Natural killer cell (primary cell): ENCODE data around the gene ITPRID2. TPM values are rescaled to one million over a fixed set of nuclear protein-coding genes. Genes with fewer than 3 reads are reported as not detected.

ENCODE experiments used
- ATAC-seq, 3 donors: fragments of 150-1000 bp in 2 of 3; fragments of 200-7000 bp in 1 of 3; cut with Tn5 transposase; 1 replicate in 1 of 3; 2 replicates in 2 of 3; pipeline ENCODE4 v1.10.0; 2021; ENCODE audit warnings: mild to moderate bottlenecking in 2 of 3, moderate library complexity in 2 of 3
- DNase-seq, 2 donors: peaks; one replicate each; pipeline versions ENCODE4 v3.0.0 to v3.0.0-alpha.2; 2013 to 2021; ENCODE audit warnings: mixed read lengths in 1 of 2
- H3K27ac ChIP-seq: one replicate; pipeline ENCODE4 v1.5.1; 2013; ENCODE audit warnings: mild to moderate bottlenecking, low read length
- H3K27me3 ChIP-seq: one replicate; pipeline ENCODE4 v1.6.1; 2013; ENCODE audit warnings: low read length; ENCODE audit not compliant: control insufficient read depth, insufficient read depth
- H3K36me3 ChIP-seq: one replicate; pipeline ENCODE4 v1.6.1; 2013; ENCODE audit warnings: low read length; ENCODE audit not compliant: control insufficient read depth, insufficient read depth
- H3K4me1 ChIP-seq: one replicate; pipeline ENCODE4 v1.6.1; 2013; ENCODE audit warnings: low read length; ENCODE audit not compliant: control insufficient read depth, insufficient read depth
- H3K4me3 ChIP-seq: one replicate; pipeline ENCODE4 v1.5.1; 2013; ENCODE audit warnings: low read length
- H3K9me3 ChIP-seq: one replicate; pipeline ENCODE4 v1.6.1; 2013; ENCODE audit warnings: low read length; ENCODE audit not compliant: control insufficient read depth, insufficient read depth
- H3K27ac Mint-ChIP-seq, 2 donors: one replicate each; pipeline ENCODE4 v1.8.0; 2022; ENCODE audit warnings: mild to moderate bottlenecking in 2 of 2, mixed read lengths in 2 of 2, moderate library complexity in 1 of 2
- H3K27me3 Mint-ChIP-seq, 2 donors: one replicate each; pipeline ENCODE4 v1.8.0; 2022; ENCODE audit warnings: low read depth in 2 of 2, mixed read lengths in 2 of 2
- H3K36me3 Mint-ChIP-seq: one replicate; pipeline ENCODE4 v1.8.0; 2022; ENCODE audit warnings: mixed read lengths
- H3K4me1 Mint-ChIP-seq, 2 donors: one replicate each; pipeline ENCODE4 v1.8.0; 2022; ENCODE audit warnings: mixed read lengths in 2 of 2
- H3K4me3 Mint-ChIP-seq: one replicate; pipeline ENCODE4 v1.8.0; 2022; ENCODE audit warnings: mild to moderate bottlenecking, moderate library complexity, mixed read lengths
- H3K9me3 Mint-ChIP-seq, 2 donors: one replicate each; pipeline ENCODE4 v1.8.0; 2022; ENCODE audit warnings: mixed read lengths in 2 of 2
- WGBS: methylation state at CpG from one replicate; pipeline ENCODE4 v1.1.7; 2013; ENCODE audit warnings: missing lambda C conversion rate; ENCODE audit not compliant: insufficient coverage; 5-methylcytosine and 5-hydroxymethylcytosine counted together
- intact Hi-C: fragments of 100-400 bp; cut with micrococcal nuclease; formaldehyde crosslinking; loops from one replicate; pipeline ENCODE4 v1.14.2; 2022
- total RNA-seq, 4 donors: library from RNA; stranded (reverse); fragments of 120-200 nt in 1 of 4; gene quantifications; one replicate each; pipeline versions ENCODE4 v1.2.3 to v1.2.4, GENCODE V29; 2013 to 2022
- TF ChIP-seq, protein P1 (sequence below): fragments of 200-600 bp; IDR thresholded peaks from one replicate; pipeline ENCODE4 v1.8.0; 2022; ENCODE audit warnings: antibody characterized with exemption

The ITPRID2 gene
- total RNA-seq, 3 donors from 2014 or later (not counting 1 experiment from before 2014, with no cell fraction given), result 63.7 to 89.6 (median 65.8) TPM

DNA sequence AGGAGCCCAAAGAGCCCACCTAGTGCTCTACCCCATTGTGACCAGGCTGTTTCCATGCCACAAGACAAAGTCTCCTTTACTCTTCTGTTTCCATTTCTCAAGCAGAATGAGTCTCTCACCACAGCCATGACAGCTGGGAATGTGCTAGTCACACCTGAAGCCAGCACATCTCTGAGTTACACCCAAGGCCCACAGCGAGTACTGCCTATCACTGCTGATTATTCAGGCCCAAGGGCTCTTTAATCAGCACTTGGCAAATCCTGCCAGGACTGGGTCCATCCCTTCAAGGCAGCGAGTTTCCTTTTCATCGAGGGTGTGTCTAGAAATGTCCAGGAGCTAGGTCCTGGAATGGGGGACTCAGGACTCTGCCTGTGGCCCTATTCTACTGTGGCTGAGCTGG is 79.5 kb downstream of the ITPRID2 start:
- Mint-ChIP-seq H3K4me1 (no peaks in the 10 kb centered on the region), H3K27me3 (peaks cover 9 to 22% of the 10 kb centered on the region in 2 donors), H3K9me3 (peaks cover 0 to 3% of the 10 kb centered on the region in 2 donors), H3K4me3 (no peak overlapping the region), H3K27ac (no peak overlapping the region), H3K36me3 (no peaks in the 10 kb centered on the region)
- DNase-seq, result no peak
- H3K4me3 ChIP-seq, result no peak overlapping the region
- H3K27ac ChIP-seq, result no peak overlapping the region
- no peaks in the 10 kb centered on the region for H3K27me3 ChIP-seq
- ATAC-seq, result no peak
- intact Hi-C loops, result no loop called here
- H3K9me3 ChIP-seq, result no peaks in the 10 kb centered on the region
- TF ChIP-seq, protein P1, sequence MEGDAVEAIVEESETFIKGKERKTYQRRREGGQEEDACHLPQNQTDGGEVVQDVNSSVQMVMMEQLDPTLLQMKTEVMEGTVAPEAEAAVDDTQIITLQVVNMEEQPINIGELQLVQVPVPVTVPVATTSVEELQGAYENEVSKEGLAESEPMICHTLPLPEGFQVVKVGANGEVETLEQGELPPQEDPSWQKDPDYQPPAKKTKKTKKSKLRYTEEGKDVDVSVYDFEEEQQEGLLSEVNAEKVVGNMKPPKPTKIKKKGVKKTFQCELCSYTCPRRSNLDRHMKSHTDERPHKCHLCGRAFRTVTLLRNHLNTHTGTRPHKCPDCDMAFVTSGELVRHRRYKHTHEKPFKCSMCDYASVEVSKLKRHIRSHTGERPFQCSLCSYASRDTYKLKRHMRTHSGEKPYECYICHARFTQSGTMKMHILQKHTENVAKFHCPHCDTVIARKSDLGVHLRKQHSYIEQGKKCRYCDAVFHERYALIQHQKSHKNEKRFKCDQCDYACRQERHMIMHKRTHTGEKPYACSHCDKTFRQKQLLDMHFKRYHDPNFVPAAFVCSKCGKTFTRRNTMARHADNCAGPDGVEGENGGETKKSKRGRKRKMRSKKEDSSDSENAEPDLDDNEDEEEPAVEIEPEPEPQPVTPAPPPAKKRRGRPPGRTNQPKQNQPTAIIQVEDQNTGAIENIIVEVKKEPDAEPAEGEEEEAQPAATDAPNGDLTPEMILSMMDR, result no peak
- WGBS, result 77% methylated on average over 3 of the region's 3 CpGs
- H3K4me1 ChIP-seq, result no peaks in the 10 kb centered on the region
- H3K36me3 ChIP-seq, result no peaks in the 10 kb centered on the region

DNA sequence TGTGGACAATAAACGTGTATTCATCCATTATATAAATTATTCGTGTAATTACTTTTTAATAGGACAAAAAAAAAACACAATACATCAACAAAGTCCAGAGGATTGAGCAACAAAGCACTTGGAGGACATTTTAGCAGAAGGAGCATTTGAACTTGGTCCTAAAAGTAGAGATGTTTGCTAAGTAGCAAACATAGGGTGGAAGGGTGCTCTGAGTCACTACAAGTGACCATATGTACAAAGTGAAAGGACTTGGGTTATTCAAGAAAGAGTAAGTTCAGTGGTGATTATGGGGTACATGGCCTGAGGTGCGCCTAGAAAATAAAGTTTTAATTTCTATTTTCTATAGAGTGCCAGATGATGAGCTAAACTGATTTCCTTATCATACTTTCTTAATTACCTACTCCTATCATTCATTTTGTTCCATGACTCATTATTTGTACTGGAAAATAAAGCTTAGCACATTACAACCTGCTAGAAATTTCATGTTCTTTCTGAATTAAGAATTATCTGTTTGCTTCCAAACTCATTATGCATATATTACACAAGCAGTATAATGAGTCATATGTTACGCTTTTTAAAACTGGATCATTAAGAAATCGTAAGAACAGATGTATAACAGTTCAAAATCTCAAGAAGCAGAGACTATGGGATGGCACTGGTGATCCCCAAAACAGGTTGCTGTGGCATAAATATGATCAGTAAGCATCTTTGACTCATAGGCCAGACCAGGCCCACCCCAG is 81.1 kb downstream of the ITPRID2 start:
- ATAC-seq (no peak), DNase-seq (no peak)
- TF ChIP-seq, protein P1, result no peak
- H3K36me3 Mint-ChIP-seq, result no peaks in the 10 kb centered on the region
- H3K9me3 Mint-ChIP-seq, result peaks cover 0 to 3% of the 10 kb centered on the region in 2 donors
- 83% methylated on average over 2 of the region's 5 CpGs for WGBS
- peaks cover 11 to 21% of the 10 kb centered on the region in 2 donors for H3K27me3 Mint-ChIP-seq
- no peak overlapping the region for H3K27ac Mint-ChIP-seq
- Histone ChIP-seq H3K27ac (no peak overlapping the region), H3K36me3 (no peaks in the 10 kb centered on the region), H3K9me3 (no peaks in the 10 kb centered on the region), H3K27me3 (no peaks in the 10 kb centered on the region), H3K4me1 (no peaks in the 10 kb centered on the region), H3K4me3 (no peak overlapping the region)
- intact Hi-C loops, result no loop called here
- no peaks in the 10 kb centered on the region for H3K4me1 Mint-ChIP-seq
- H3K4me3 Mint-ChIP-seq, result no peak overlapping the region

DNA sequence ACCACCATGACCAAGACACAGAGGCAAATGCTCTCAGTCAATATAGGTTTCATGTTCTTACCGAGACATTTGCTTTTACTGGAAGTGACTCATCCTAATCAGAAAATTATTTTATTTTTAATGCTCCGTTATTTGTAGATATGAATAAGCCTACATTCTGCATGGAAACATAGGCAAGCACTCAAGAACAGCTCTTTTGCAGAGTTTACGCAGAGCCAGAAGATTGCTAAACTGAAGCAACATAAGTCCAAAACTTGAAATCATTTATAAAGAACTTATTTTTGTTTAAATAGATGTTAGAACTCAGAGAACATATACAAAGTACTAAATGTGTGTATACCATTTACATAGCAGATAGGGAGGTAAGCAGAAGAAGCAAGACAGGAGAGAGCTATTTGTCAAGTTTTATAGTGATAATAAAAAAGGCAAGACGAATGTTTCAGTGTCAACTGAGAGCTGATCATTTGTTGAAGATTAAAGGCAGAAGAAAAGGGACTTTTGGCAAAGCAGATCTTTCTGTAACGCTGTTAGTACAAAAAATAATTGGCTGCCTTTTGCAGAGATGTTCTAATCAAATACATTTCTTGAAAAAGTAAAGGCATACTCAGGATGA is 81.7 kb downstream of the ITPRID2 start:
- H3K4me1 Mint-ChIP-seq, result no peaks in the 10 kb centered on the region
- Histone ChIP-seq H3K36me3 (no peaks in the 10 kb centered on the region), H3K27ac (no peak overlapping the region), H3K9me3 (no peaks in the 10 kb centered on the region), H3K27me3 (no peaks in the 10 kb centered on the region), H3K4me1 (no peaks in the 10 kb centered on the region), H3K4me3 (no peak overlapping the region)
- WGBS, result 90% methylated on average over 5 of the region's 5 CpGs
- no peak for DNase-seq
- H3K36me3 Mint-ChIP-seq, result no peaks in the 10 kb centered on the region
- intact Hi-C loops, result no loop called here
- H3K9me3 Mint-ChIP-seq, result peaks cover 0 to 3% of the 10 kb centered on the region in 2 donors
- H3K4me3 Mint-ChIP-seq, result no peak overlapping the region
- no peak overlapping the region for H3K27ac Mint-ChIP-seq
- TF ChIP-seq, protein P1, result no peak
- no peak for ATAC-seq
- peaks cover 11 to 21% of the 10 kb centered on the region in 2 donors for H3K27me3 Mint-ChIP-seq
